GM12892 (cell line): ENCODE data around the gene GTF3C1.
A peak's percentile ranks its signal among the peaks of the same experiment; 100 is the strongest.

ENCODE experiments used
- DNase-seq: peaks from one replicate; pipeline ENCODE4 v3.0.0; 2011; ENCODE audit not compliant: insufficient read length
- FAIRE-seq: peaks from 2 replicates; lab custom pipeline; 2011; peaks lifted over from hg19 to GRCh38; lab: Jason Lieb, UNC
- POLR2A ChIP-seq: IDR thresholded peaks from 2 replicates; pipeline ENCODE4 v1.6.1; 2011; ENCODE audit warnings: low read depth, low read length, control low read depth
- POLR2AphosphoS5 ChIP-seq: IDR thresholded peaks from 2 replicates; pipeline ENCODE4 v1.6.1; 2011; ENCODE audit warnings: low read depth, low read length, control low read depth
- TAF1 ChIP-seq: IDR thresholded peaks from 2 replicates; pipeline ENCODE4 v1.6.1; 2011; ENCODE audit warnings: low read depth, mild to moderate bottlenecking, control low read depth, low read length, borderline replicate concordance

Gene GTF3C1

DNA sequence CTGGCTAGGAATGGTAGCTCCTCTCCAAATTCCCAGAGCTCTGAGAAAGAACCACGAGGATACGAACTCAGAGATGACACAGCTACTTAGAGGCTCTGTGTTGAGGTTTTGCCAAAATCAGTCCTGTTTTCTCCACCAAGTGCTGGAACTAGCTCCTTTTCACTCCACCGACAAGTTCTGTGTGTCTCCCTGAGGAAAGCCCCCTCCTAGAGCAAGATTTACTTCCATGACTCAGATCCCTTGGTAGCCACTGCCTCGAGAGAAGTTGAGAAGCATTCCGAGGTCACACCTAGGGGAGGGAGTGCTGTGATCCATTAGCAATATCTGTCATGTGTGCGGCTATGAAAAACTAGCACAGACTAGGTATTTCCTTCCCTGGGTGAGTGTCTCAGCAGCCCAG is 117.2 kb downstream of the GTF3C1 start:
- DNase-seq (no peak), FAIRE-seq (peak; percentile 9)
- TF ChIP-seq TAF1: no peak
- TF ChIP-seq POLR2AphosphoS5: no peak
- TF ChIP-seq POLR2A: no peak

DNA sequence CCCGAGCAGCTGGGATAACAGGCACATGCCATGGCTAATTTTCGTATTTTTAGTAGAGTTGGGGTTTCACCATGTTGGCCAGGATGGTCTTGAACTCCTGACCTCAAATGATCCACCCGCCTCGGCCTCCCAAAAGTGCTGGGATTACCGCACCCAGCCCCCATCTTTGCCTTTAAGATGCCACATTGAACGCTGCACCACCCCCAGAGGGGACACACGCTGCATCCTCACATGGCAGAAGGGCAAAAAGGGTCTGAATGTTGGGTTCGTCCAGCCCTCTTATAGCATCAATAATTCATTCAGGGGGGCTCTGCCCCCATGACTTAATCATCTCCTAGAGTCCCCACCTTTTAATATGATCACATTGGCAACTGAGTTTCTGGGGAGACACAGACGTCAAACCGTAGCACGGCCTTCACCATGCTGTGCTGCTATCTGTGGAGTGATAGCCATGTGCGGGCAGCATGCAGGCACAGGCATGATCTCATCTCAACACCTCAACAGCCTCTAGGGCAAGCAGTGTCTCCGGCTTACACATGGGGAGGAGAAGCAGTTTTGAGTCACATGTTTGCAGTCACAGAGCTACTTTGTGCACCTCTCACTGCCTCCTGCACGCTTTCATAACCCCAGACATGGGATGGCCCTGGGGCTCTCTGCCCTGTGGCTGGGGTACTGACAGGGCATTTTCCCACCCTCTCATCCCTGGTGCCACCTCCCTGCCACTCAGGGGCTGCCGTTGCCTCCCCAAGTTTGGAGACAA is 117.8 kb downstream of the GTF3C1 start:
- DNase-seq: no peak
- peak; percentile 93 for FAIRE-seq
- no peak for TF ChIP-seq TAF1
- TF ChIP-seq POLR2AphosphoS5: peak; percentile 61

DNA sequence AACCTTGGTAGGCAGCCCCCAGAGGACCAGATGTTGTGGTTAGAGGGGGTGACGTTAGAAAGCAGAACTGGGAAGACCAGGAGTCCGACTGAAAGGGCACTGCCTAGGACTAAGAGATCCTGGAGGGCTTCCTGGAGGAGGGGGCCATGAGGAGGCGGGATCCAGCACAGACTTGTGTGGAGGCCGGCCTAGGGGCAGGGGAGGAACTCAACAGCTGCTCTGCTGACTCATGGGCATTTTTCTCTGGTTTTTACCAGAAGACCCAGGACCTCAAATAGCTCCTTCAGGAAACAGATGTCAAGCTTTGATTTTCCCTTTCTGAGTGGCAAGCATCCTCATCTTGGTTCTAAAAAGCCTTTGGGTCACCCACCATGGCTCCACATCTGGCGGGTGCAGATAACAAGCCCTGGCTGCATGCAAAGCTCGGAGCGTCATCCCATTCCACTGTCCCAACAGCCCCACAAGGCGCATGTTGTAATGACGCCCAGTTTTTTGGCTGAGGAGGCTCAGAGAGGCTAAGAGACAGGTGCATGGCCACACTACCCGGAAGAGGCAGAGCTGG is 118.7 kb downstream of the GTF3C1 start:
- DNase-seq (no peak), FAIRE-seq (peak; percentile 96)

GRCh38 chr16:27430512-27430911 is 119.2 kb downstream of the GTF3C1 start:
- no peak for DNase-seq
- no peak for FAIRE-seq
- no peak for TF ChIP-seq POLR2A
- TF ChIP-seq TAF1: no peak
- no peak for TF ChIP-seq POLR2AphosphoS5

More for the DNA sequence above, 118.7 kb downstream of the GTF3C1 start:
- TF ChIP-seq POLR2AphosphoS5: peak; percentile 71; the same call in 1 of the 2 replicates
- no peak for TF ChIP-seq TAF1
- peak; percentile 36; the same call in 1 of the 2 replicates for TF ChIP-seq POLR2A

- TF ChIP-seq TAF1 (no peak), POLR2A (no peak; the same call in 1 of the 2 replicates), POLR2AphosphoS5 (no peak)
- FAIRE-seq: no peak
- no peak for DNase-seq
Measured at GRCh38 chr16:27429981-27430441, 119.7 kb downstream of the GTF3C1 start.

- no peak for TF ChIP-seq POLR2AphosphoS5
- TF ChIP-seq TAF1: no peak
- TF ChIP-seq POLR2A: no peak; the same call in 1 of the 2 replicates
- DNase-seq (no peak), FAIRE-seq (peak; percentile 82)
Measured at GRCh38 chr16:27429330-27429871, 120.3 kb downstream of the GTF3C1 start.

- FAIRE-seq (peak; percentile 86), DNase-seq (no peak)
- TF ChIP-seq TAF1 (no peak), POLR2AphosphoS5 (peak; percentile 80), POLR2A (peak; percentile 55)
Measured at GRCh38 chr16:27428026-27428785, 121.5 kb downstream of the GTF3C1 start.

DNA sequence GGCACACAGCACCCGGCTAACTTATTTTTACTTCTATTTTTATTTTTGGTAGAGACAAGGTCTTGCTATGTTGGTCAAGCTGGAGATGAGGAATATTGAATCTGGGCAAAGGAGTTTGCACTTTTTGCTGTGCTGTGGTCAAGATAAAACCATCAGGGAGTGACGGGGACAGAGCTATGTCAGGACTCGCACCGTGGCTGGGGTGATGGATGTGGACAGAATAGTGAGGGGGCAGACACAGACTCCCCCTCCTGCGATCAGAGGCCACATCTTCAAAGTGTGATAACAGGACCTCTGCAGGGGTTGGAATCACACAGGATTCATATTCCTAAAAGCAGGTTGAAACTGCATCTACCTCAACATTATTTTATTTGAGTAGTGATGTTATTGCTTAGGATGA is 122.2 kb downstream of the GTF3C1 start:
- FAIRE-seq: peak; percentile 50
- DNase-seq: no peak
- no peak for TF ChIP-seq POLR2A
- peak; percentile 27; the same call in 1 of the 2 replicates for TF ChIP-seq POLR2AphosphoS5
- TF ChIP-seq TAF1: no peak

GRCh38 chr16:27426423-27427408 is 123.0 kb downstream of the GTF3C1 start:
- DNase-seq (no peak), FAIRE-seq (peak; percentile 99)
- TF ChIP-seq POLR2A (peak; percentile 82), TAF1 (peak; percentile 71), POLR2AphosphoS5 (peak; percentile 97)

DNA sequence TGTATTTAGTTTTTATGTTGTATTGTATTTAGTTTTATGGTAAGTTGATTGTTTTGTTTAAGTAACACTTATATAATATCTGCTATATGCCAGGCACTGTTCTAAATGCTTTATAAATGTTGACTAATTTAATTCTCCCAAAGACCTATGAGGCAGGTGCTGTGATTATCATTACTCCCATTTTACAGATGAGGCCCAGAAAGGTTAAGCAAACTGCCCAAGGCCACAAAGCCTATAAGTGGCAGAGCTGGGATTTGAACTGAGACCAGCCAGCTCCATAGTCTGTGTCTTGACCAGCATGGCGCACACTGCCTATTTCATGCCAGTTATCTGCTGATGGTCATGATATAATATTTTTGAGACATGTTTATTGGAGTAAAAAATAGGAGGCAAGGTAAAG is 123.8 kb downstream of the GTF3C1 start:
- DNase-seq (no peak), FAIRE-seq (no peak)
- TF ChIP-seq TAF1: no peak
- TF ChIP-seq POLR2AphosphoS5: no peak
- no peak for TF ChIP-seq POLR2A
